Measurements from ENCODE around the gene CBARP. TPM values are rescaled to one million over a fixed set of nuclear protein-coding genes. Genes with fewer than 3 reads are reported as not detected.
A peak's percentile ranks its signal among the peaks of the same experiment; 100 is the strongest.

Gene CBARP
- total RNA-seq, 6 experiments from 2014 or later = 0.15 to 0.62 (median 0.31) TPM

GRCh38 chr19:1279782-1280341, 42.1 kb upstream of the CBARP start:
- Histone ChIP-seq H3K36me3 (peaks cover 0 to 8% (median 2%) of the 10 kb centered on the region in 4 donors), H3K4me3 (no peak overlapping the region), H3K4me1 (peaks cover 0 to 33% (median 14%) of the 10 kb centered on the region in 4 donors), H3K27ac (no peak overlapping the region), H3K9me3 (no peaks in the 10 kb centered on the region), H3K27me3 (no peaks in the 10 kb centered on the region)
- DNase-seq (peak; percentile 82 to 88 (median 82)), ATAC-seq (peak; percentile 26 to 40 (median 32))
- 19% methylated on average over 6 of the region's 10 CpGs for WGBS (ENCODE audit: insufficient coverage, low coverage, low lambda C conversion rate, missing lambda C conversion rate)
- TF ChIP-seq, protein P1, sequence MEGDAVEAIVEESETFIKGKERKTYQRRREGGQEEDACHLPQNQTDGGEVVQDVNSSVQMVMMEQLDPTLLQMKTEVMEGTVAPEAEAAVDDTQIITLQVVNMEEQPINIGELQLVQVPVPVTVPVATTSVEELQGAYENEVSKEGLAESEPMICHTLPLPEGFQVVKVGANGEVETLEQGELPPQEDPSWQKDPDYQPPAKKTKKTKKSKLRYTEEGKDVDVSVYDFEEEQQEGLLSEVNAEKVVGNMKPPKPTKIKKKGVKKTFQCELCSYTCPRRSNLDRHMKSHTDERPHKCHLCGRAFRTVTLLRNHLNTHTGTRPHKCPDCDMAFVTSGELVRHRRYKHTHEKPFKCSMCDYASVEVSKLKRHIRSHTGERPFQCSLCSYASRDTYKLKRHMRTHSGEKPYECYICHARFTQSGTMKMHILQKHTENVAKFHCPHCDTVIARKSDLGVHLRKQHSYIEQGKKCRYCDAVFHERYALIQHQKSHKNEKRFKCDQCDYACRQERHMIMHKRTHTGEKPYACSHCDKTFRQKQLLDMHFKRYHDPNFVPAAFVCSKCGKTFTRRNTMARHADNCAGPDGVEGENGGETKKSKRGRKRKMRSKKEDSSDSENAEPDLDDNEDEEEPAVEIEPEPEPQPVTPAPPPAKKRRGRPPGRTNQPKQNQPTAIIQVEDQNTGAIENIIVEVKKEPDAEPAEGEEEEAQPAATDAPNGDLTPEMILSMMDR (IDR thresholded peaks at IDR 0.05) = peak; percentile 85 to 98 (median 97)
- TF ChIP-seq POLR2A (IDR thresholded peaks at IDR 0.05) = no peak
- intact Hi-C loops (cut with DNase I) = loop anchor here (5.0 to 10.0 kb wide), 3 partner anchors 115 to 225 kb away; no protein-coding TSS in a partner anchor

DNA sequence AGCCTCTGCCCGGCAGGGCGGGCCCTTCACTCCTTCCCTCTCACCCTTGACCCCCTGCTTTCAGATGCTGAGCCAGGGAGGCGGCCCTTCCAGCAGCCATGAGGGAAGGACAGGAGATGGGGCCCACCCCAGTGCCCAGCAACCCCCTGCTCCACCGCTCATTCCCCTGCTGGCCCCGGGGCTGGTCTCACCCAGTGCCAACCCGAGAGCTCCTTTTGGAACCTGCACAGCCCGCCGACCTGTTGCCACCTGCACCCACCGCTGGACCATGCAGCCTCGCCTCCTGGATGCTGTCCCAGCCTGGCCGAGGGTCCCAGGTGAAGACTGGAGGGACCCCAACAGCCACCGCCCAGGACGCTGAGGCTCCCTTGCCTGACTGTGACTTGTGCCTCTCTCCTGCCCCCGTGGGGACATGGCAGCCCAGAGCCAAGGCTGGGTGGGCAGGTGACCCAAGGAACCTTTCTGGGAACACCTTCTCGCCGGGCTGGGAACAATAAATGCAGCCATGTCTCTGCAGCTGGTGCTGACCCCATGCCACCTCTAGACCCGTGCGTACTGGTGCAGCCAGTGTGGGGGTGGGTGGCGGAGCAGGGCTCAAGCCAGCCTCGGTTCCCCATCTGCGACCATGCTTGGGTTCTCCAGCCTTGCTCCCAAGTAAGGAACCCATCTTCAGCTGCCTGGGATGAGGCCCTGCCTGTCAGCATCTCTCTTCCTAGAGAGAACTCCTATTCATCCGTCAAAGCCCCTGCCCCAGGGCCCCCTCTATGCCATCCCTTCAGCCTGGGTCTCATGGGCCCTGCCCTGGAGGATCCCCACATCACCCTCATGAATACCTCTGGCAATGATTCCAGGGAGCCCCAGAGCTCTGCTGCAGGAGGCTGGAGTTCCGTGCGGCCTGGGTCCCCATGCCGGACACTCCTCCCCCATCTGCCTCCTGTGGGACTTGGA, 41.2 kb upstream of the CBARP start:
- Histone ChIP-seq H3K36me3 (peaks cover 0 to 17% (median 7%) of the 10 kb centered on the region in 4 donors), H3K27ac (no peak overlapping the region), H3K4me3 (no peak overlapping the region), H3K4me1 (peaks cover 0 to 33% (median 14%) of the 10 kb centered on the region in 4 donors), H3K27me3 (no peaks in the 10 kb centered on the region), H3K9me3 (no peaks in the 10 kb centered on the region)
- intact Hi-C loops (cut with DNase I) = loop anchor here in 1 of 2 donors (5.0 kb wide), 1 partner anchor 118 kb away; no protein-coding TSS in a partner anchor
- ATAC-seq = no peak
- DNase-seq = peak in 2 of 3 donors; percentile 35 to 66
- TF ChIP-seq, protein P1 (IDR thresholded peaks at IDR 0.05) = no peak
- no peak for TF ChIP-seq POLR2A (IDR thresholded peaks at IDR 0.05)
- WGBS (ENCODE audit: insufficient coverage, low coverage, low lambda C conversion rate, missing lambda C conversion rate) = 49% methylated on average over 8 of the region's 25 CpGs

GRCh38 chr19:1278074-1278473, 40.3 kb upstream of the CBARP start:
- intact Hi-C loops (cut with DNase I) = loop anchor here in 1 of 2 donors (5.0 kb wide), 1 partner anchor 119 kb away; no protein-coding TSS in a partner anchor
- Histone ChIP-seq H3K9me3 (no peaks in the 10 kb centered on the region), H3K36me3 (peaks cover 0 to 26% (median 13%) of the 10 kb centered on the region in 4 donors), H3K4me1 (peaks cover 0 to 33% (median 15%) of the 10 kb centered on the region in 4 donors), H3K27me3 (no peaks in the 10 kb centered on the region), H3K4me3 (no peak overlapping the region), H3K27ac (no peak overlapping the region)
- TF ChIP-seq, protein P1 (IDR thresholded peaks at IDR 0.05) = no peak
- no peak for TF ChIP-seq POLR2A (IDR thresholded peaks at IDR 0.05)
- WGBS (ENCODE audit: insufficient coverage, low coverage, low lambda C conversion rate, missing lambda C conversion rate) = 100% methylated on average over 1 of the region's 12 CpGs
- ATAC-seq (no peak), DNase-seq (peak in 1 of 3 donors; percentile 30)

GRCh38 chr19:1277061-1277460, 39.3 kb upstream of the CBARP start:
- H3K4me1 ChIP-seq = peaks cover 0 to 39% (median 16%) of the 10 kb centered on the region in 4 donors
- no peak for TF ChIP-seq POLR2A (IDR thresholded peaks at IDR 0.05)
- peaks cover 7 to 36% (median 21%) of the 10 kb centered on the region in 4 donors for H3K36me3 ChIP-seq
- WGBS (ENCODE audit: insufficient coverage, low coverage, low lambda C conversion rate, missing lambda C conversion rate) = 93% methylated on average over 3 of the region's 15 CpGs
- peak in 2 of 3 donors; percentile 35 to 57 for DNase-seq
- H3K9me3 ChIP-seq = no peaks in the 10 kb centered on the region
- ATAC-seq = no peak
- H3K4me3 ChIP-seq = no peak overlapping the region
- H3K27ac ChIP-seq = no peak overlapping the region
- intact Hi-C loops (cut with DNase I) = loop anchor here in 1 of 2 donors (5.0 kb wide), 1 partner anchor 120 kb away; no protein-coding TSS in a partner anchor
- no peaks in the 10 kb centered on the region for H3K27me3 ChIP-seq

Measured in right lobe of liver (tissue), 6 donors.